Measurements from ENCODE around the gene EIF4A3. TPM values are rescaled to one million over a fixed set of nuclear protein-coding genes. Genes with fewer than 3 reads are reported as not detected.

Gene EIF4A3
- total RNA-seq, 2 donors from 2014 or later = 99.8 to 114 TPM

- no peak overlapping the region for H3K4me3 ChIP-seq
- DNase-seq = no peak
- H3K9ac ChIP-seq (ENCODE audit: low read depth in 2 of 2, low read length in 2 of 2) = no peak overlapping the region
- H3K9me3 ChIP-seq = no peaks in the 10 kb centered on the region
- intact Hi-C loops (cut with DNase I) = no loop called here
- no peaks in the 10 kb centered on the region for H3K36me3 ChIP-seq
- H3K27me3 ChIP-seq = no peaks in the 10 kb centered on the region
- H3K4me1 ChIP-seq = no peaks in the 10 kb centered on the region
- TF ChIP-seq, protein P1, sequence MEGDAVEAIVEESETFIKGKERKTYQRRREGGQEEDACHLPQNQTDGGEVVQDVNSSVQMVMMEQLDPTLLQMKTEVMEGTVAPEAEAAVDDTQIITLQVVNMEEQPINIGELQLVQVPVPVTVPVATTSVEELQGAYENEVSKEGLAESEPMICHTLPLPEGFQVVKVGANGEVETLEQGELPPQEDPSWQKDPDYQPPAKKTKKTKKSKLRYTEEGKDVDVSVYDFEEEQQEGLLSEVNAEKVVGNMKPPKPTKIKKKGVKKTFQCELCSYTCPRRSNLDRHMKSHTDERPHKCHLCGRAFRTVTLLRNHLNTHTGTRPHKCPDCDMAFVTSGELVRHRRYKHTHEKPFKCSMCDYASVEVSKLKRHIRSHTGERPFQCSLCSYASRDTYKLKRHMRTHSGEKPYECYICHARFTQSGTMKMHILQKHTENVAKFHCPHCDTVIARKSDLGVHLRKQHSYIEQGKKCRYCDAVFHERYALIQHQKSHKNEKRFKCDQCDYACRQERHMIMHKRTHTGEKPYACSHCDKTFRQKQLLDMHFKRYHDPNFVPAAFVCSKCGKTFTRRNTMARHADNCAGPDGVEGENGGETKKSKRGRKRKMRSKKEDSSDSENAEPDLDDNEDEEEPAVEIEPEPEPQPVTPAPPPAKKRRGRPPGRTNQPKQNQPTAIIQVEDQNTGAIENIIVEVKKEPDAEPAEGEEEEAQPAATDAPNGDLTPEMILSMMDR (IDR thresholded peaks at IDR 0.05) = no peak
- no peak overlapping the region for H3K27ac ChIP-seq
Measured at GRCh38 chr17:80097844-80098691, 48.9 kb downstream of the EIF4A3 start.

- Histone ChIP-seq H3K9ac (ENCODE audit: low read depth in 2 of 2, low read length in 2 of 2) (no peak overlapping the region), H3K36me3 (no peaks in the 10 kb centered on the region), H3K27ac (no peak overlapping the region), H3K9me3 (no peaks in the 10 kb centered on the region), H3K4me3 (no peak overlapping the region), H3K4me1 (no peaks in the 10 kb centered on the region), H3K27me3 (no peaks in the 10 kb centered on the region)
- TF ChIP-seq, protein P1 (IDR thresholded peaks at IDR 0.05) = no peak
- no peak for DNase-seq
- intact Hi-C loops (cut with DNase I) = no loop called here
Measured at GRCh38 chr17:80097127-80097621, 49.8 kb downstream of the EIF4A3 start.

GRCh38 chr17:80096561-80097021 lies 50.3 kb downstream of the EIF4A3 start:
- DNase-seq = no peak
- no peaks in the 10 kb centered on the region for H3K4me1 ChIP-seq
- no peak overlapping the region for H3K9ac ChIP-seq (ENCODE audit: low read depth in 2 of 2, low read length in 2 of 2)
- no peaks in the 10 kb centered on the region for H3K9me3 ChIP-seq
- no peaks in the 10 kb centered on the region for H3K27me3 ChIP-seq
- H3K36me3 ChIP-seq = no peaks in the 10 kb centered on the region
- no peak overlapping the region for H3K27ac ChIP-seq
- TF ChIP-seq, protein P1 (IDR thresholded peaks at IDR 0.05) = no peak
- intact Hi-C loops (cut with DNase I) = no loop called here
- no peak overlapping the region for H3K4me3 ChIP-seq

GRCh38 chr17:80095844-80096475 lies 51.0 kb downstream of the EIF4A3 start:
- no peaks in the 10 kb centered on the region for H3K9me3 ChIP-seq
- no peaks in the 10 kb centered on the region for H3K36me3 ChIP-seq
- H3K27ac ChIP-seq = no peak overlapping the region
- no peak for DNase-seq
- intact Hi-C loops (cut with DNase I) = no loop called here
- no peaks in the 10 kb centered on the region for H3K27me3 ChIP-seq
- no peak overlapping the region for H3K4me3 ChIP-seq
- TF ChIP-seq, protein P1 (IDR thresholded peaks at IDR 0.05) = no peak
- no peak overlapping the region for H3K9ac ChIP-seq (ENCODE audit: low read depth in 2 of 2, low read length in 2 of 2)
- no peaks in the 10 kb centered on the region for H3K4me1 ChIP-seq

DNA sequence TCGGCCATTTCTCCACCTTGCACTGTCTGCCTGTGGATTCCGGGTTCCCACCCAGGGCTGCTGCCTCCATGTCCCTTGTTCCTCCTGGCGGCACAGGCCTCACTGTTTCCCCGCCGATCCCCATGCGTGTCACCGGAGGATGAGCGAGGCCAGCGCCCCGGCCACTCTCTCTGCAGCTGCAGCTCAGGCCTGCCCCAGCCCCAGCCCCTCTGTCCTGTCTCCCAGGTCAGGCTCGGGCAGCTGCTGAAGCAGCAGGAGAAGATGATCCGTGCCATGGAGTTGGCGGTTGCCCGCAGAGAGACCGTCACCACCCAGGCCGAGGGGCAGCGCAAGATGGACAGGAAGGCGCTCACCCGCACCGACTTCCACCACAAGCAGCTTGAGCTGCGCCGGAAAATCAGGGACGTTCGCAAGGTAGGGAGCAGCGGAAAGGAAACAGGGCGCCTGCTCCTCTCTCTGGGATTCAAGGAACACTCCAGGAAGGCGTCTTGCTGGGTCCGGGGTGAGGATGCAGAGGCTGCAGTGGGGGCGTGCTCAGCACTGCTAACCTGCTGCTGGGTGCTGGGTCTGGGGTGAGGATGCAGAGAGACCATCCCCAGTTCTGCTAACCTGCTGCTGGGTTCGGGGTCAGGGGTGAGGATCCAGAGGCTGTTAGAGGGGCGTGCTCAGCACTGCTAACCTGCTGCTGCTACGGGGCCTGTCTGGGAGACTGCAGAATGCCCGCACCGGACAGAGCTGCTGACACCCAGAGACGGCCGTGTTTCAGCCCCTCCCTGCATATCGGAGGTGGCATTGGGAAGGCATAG lies 51.7 kb downstream of the EIF4A3 start:
- H3K4me3 ChIP-seq = no peak overlapping the region
- no peak for DNase-seq

More for the DNA sequence above, 51.7 kb downstream of the EIF4A3 start:
- intact Hi-C loops (cut with DNase I) = no loop called here
- Histone ChIP-seq H3K36me3 (no peaks in the 10 kb centered on the region), H3K9me3 (no peaks in the 10 kb centered on the region), H3K4me1 (no peaks in the 10 kb centered on the region), H3K27me3 (no peaks in the 10 kb centered on the region), H3K27ac (no peak overlapping the region), H3K9ac (ENCODE audit: low read depth in 2 of 2, low read length in 2 of 2) (no peak overlapping the region)
- TF ChIP-seq, protein P1 (IDR thresholded peaks at IDR 0.05) = no peak

All from colonic mucosa (tissue), 4 donors.